ENCODE results near the gene DMBT1.

Gene DMBT1

GRCh38 chr10:122647383-122647968, 86.9 kb downstream of the DMBT1 start:
- no peak for DNase-seq (ENCODE audit: low spot score)

- peak; percentile 50 for DNase-seq (ENCODE audit: low spot score)
Observed at GRCh38 chr10:122648599-122649428, 88.3 kb downstream of the DMBT1 start.

- no peak for DNase-seq (ENCODE audit: low spot score)
Observed at GRCh38 chr10:122649903-122650302, 89.3 kb downstream of the DMBT1 start.

GRCh38 chr10:122650331-122650730, 89.8 kb downstream of the DMBT1 start:
- DNase-seq (ENCODE audit: low spot score), result no peak

GRCh38 chr10:122655524-122656307, 95.2 kb downstream of the DMBT1 start:
- no peak for DNase-seq (ENCODE audit: low spot score)

GRCh38 chr10:122656308-122656705, 95.8 kb downstream of the DMBT1 start:
- no peak for DNase-seq (ENCODE audit: low spot score)

- DNase-seq (ENCODE audit: low spot score), result no peak
Observed at GRCh38 chr10:122656741-122657140, 96.2 kb downstream of the DMBT1 start.

GRCh38 chr10:122657255-122657654, 96.7 kb downstream of the DMBT1 start:
- no peak for DNase-seq (ENCODE audit: low spot score)

- no peak for DNase-seq (ENCODE audit: low spot score)
Observed at GRCh38 chr10:122657729-122658128, 97.2 kb downstream of the DMBT1 start.

- no peak for DNase-seq (ENCODE audit: low spot score)
Observed at GRCh38 chr10:122658356-122659049, 97.9 kb downstream of the DMBT1 start.

- no peak for DNase-seq (ENCODE audit: low spot score)
Observed at GRCh38 chr10:122659126-122659525, 98.6 kb downstream of the DMBT1 start.

- no peak for DNase-seq (ENCODE audit: low spot score)
Observed at GRCh38 chr10:122659651-122660050, 99.1 kb downstream of the DMBT1 start.

GRCh38 chr10:122660696-122661095, 100.1 kb downstream of the DMBT1 start:
- DNase-seq (ENCODE audit: low spot score), result no peak

- DNase-seq (ENCODE audit: low spot score), result no peak
Observed at GRCh38 chr10:122662231-122662630, 101.7 kb downstream of the DMBT1 start.

GRCh38 chr10:122663516-122664130, 103.1 kb downstream of the DMBT1 start:
- no peak for DNase-seq (ENCODE audit: low spot score)

- no peak for DNase-seq (ENCODE audit: low spot score)
Observed at GRCh38 chr10:122664501-122664900, 103.9 kb downstream of the DMBT1 start.

GRCh38 chr10:122665329-122665860, 104.8 kb downstream of the DMBT1 start:
- no peak for DNase-seq (ENCODE audit: low spot score)

- DNase-seq (ENCODE audit: low spot score), result no peak
Observed at GRCh38 chr10:122665946-122666345, 105.4 kb downstream of the DMBT1 start.

GRCh38 chr10:122669045-122669444, 108.5 kb downstream of the DMBT1 start:
- DNase-seq (ENCODE audit: low spot score), result no peak

GRCh38 chr10:122669842-122670241, 109.3 kb downstream of the DMBT1 start:
- no peak for DNase-seq (ENCODE audit: low spot score)

- no peak for DNase-seq (ENCODE audit: low spot score)
Observed at GRCh38 chr10:122671355-122671754, 110.8 kb downstream of the DMBT1 start.

- no peak for DNase-seq (ENCODE audit: low spot score)
Observed at GRCh38 chr10:122672655-122673054, 112.1 kb downstream of the DMBT1 start.

Data from kidney tubule cell (primary cell).